Activated T-helper 9 cell treated with anti-CD3 and anti-CD28 coated beads, Interleukin-2, amount 50 U/mL, for 16 hours (primary cell): ENCODE measurements around the gene C8A.

Experiments used
- DNase-seq: peaks from one replicate; pipeline ENCODE4 v3.0.0-alpha.2; 2020; ENCODE audit warnings: low read depth

The C8A gene

DNA sequence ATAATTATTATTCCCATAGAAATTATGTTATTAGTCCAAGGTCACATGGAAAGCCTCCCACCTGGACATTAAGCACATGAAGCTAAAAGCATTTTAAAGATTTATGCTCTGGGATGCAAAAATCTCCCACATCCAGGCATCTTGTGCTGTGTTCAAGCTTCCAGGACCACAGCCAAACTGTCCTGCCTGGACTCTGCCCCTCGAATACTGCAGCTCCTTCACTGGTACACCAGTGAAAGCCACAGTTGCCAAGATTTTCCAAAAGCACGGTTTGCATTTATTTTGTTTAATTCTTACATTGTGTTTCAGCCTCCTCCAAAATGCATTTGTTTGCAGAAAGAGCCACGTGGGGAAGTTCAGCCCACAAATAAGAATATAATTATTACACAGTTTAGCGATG lies 72.6 kb downstream of the C8A start:
- DNase-seq = no peak

DNA sequence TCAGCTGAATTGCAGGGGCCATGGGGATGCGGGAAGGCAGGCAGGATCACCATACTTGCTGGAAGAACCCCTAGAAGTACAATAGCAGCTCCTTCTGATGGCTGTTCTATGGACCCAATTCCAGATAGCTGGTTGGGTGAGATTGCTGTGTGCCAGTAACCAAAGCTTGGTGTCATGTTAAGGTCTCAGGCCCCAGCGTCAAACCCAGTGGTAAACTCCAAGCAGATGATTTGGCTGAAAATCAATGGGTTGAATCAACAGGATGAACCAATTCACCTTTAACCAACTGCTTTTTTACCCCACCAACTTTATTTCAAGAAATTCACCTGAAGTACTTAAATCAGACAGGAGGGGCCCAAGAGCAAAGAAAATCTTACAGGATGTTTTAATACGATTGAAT lies 73.4 kb downstream of the C8A start:
- no peak for DNase-seq

GRCh38 chr1:56929492-56929891 lies 74.9 kb downstream of the C8A start:
- no peak for DNase-seq

- DNase-seq = no peak
These were observed 76.6 kb downstream of the C8A start for GRCh38 chr1:56931211-56931610.

DNA sequence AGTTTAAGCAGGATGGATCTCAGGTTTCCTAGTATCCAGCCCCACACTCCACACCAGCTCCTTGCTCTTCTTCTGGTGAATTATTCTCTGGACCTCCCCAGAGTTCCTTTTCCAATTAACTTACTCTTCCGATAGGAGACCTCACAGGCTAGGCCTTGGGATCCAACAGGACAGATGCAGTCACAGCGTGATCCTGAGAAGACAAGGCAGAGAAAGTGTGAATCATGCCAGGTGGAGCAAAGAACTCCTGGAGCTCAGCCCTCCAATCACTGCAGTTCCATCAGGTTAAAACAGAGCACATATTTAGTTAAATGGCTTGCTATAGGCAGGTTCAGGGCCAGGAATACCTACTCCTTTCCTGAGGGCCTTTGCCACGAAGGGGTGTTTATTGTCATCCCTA lies 77.1 kb downstream of the C8A start:
- no peak for DNase-seq

- no peak for DNase-seq
These were observed 78.6 kb downstream of the C8A start for GRCh38 chr1:56933161-56933560.

- no peak for DNase-seq
These were observed 79.0 kb downstream of the C8A start for GRCh38 chr1:56933606-56934005.

GRCh38 chr1:56934430-56935060 lies 79.9 kb downstream of the C8A start:
- no peak for DNase-seq

GRCh38 chr1:56938646-56939045 lies 84.0 kb downstream of the C8A start:
- no peak for DNase-seq

DNA sequence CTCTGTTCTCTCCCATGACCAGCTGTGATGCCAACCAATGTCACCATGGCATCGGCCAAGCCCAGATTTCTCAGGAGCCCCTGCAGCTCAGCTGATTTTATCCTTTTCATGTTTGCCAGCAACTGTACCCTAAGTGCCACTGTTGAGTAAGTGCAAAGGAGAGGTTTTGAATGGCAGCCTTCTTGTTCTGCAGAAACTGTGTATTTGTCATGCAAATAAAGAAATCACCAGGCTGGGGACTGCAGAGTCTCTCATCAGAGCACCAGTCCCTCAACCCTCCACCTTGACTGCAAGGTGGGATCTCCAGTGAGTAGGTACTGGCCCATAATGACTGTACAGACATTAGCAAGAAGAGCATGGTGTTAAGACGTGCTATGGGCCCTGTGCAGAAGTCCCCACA lies 84.6 kb downstream of the C8A start:
- no peak for DNase-seq

- DNase-seq = no peak
These were observed 85.4 kb downstream of the C8A start for GRCh38 chr1:56940039-56940438.

DNA sequence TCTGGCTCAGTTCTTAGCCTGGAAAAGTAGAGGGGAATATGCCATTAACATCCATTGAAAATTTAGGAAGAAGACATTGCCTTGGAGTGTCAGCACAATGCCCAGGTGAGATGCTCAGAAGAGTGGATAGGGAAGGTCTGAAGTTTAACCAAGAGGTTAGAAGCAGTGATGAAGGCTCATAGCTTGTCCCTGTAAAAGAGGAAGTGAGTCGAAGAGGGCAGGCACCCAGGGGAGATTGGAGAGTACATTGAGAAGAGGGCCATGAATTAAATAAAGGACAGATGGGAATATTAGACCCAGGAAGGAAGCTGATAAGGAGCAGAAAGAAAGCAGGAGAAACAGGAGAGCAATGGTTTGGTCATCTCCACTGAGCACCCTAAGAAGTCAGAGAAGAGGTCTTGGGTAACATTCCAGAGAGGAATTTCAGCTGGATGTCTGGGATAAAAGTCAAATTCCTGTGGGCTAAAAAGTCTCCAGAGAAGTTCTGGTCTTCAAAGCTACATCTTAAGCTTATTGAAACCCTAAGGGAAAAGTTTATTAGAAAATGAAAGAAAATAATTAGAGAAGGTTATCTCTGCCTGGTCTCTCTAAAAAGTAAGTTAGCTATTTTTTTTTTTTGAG lies 93.9 kb downstream of the C8A start:
- DNase-seq = no peak

GRCh38 chr1:56952501-56952900 lies 97.9 kb downstream of the C8A start:
- DNase-seq = no peak

- DNase-seq = no peak
These were observed 98.8 kb downstream of the C8A start for GRCh38 chr1:56953386-56953785.

DNA sequence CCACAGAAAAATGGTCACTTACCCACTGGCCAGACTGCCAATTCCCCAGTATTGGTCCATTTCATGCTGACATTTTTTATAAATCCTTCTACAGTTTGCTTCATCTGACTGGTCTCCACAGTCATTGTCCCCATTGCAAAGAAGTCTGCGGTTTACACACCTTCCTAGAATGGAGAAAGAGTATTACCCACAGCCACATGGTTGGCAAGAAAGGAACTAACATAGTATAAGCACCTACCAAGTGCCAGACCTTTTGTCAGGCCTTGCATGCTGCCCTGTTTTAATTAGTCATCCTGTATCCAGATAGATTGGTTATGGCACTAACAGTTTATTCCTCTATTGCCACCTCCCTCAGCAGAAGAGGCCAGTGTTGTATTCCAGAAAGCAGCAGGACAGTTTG lies 100.1 kb downstream of the C8A start:
- DNase-seq = no peak

- DNase-seq = no peak
These were observed 103.3 kb downstream of the C8A start for GRCh38 chr1:56957931-56958330.

DNA sequence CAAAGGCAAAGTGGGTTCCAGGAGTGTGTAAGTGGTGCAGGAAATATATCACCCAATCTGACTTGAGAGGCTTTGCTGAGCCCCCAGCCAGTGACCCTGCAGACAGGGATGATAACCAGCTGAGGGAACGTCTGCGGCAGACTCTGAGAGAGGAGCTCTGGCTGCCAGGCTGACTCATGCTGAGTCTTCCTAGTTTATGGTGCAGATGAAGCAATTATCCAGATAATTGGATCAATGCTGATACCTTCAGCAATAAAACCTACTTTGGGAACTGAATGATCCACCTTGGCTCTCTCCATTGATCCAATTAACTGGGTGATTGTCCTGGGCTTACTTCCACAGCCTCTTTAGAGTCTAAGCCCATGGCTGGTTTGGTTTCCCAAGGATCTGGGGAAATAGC lies 103.9 kb downstream of the C8A start:
- no peak for DNase-seq

GRCh38 chr1:56961426-56961825 lies 106.8 kb downstream of the C8A start:
- no peak for DNase-seq

DNA sequence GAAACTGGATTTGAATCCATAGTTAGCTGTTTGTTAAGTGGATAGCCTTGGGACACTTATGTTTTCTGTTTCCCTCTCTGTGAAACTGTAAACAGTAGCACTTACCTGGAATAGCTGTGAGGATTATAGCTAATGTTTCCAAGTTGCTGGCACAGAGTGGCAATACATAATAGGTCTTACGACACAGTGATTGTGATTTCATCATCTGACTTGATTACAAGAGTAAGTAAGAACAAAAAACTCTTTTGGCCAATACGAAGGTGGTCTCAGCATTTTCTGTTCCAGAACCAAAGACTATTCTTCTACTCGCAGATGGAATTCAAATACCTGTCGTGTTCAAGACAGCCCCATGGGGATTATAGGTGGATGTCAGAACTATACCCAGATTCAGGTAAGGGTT lies 109.1 kb downstream of the C8A start:
- DNase-seq = no peak

GRCh38 chr1:56964349-56965017 lies 109.9 kb downstream of the C8A start:
- no peak for DNase-seq

DNA sequence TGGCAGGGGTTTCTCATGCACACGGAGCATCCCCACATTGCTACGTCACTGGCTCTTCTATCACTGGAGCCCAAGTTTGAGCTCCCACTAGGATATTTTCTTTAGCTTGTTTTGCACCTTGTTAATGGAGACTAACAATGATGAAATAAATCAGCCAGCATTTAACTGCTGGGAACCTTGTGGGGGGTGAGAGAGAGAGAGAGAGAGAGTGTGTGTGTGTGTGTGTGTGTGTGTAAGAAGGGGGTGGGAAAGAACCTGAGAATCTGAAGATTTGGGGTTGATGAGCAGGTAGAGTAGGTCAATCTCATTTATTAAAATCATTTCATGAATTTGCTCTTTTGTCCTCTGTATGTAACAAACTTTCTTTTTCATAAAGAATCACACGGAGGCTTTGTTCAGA lies 110.6 kb downstream of the C8A start:
- no peak for DNase-seq

DNA sequence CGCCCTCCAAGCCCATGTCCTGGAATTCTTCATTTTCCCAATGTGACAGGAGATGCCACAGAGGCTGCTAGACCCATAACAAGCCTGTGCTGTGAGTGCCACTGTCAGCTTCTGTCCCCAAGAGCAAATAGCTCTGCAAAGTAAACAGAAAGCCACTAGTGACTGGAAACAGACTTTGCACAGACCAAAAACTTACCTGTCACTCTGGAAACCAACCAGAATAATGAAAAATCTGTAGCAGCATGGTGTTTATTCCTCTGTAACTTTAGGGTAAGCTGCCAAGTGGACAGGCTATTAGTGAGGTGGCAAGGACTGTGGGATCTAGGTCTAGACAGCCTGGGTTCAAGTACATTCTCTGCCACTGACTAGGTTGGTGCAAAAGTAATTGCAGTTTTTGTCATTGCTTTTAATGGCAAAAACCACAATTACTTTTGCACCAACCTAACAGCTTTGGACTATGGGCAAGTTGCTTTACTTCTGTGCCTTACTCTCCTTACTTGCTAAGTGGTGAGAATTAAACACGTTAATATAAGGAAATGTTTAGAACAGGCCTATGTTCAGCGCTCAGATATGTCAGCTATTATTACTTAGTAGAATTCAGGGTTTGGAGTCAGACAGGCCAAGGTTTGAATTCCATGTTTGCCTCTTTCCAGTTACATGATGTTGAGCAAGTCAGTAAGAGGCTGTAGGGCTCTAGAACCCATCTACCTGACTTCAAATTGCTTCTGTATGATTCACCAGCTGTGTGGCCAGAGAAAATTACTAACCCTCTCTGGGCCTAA lies 111.5 kb downstream of the C8A start, which contains the start of gene C8B:
Gene C8B (minus strand): TSS at position 100 of the 782 bp plus-strand sequence. CDS start 67 bp downstream, at position 33.
- DNase-seq = no peak

DNA sequence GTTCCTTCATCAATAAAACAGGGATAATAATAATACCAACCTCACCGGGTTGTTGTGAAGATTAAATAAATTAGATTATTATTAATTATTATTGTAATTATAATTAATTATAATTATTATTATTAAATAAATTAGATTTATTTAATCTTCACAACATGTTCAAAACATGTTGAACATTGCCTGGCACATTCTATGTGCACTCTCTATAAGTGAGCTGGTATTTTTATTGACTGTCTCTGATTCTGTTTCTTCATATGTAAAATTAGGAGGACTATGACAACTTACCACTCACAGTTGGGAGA lies 112.1 kb downstream of the C8A start:
- DNase-seq = no peak
